Measurements from ENCODE around the gene KRTAP5-9.

DNA sequence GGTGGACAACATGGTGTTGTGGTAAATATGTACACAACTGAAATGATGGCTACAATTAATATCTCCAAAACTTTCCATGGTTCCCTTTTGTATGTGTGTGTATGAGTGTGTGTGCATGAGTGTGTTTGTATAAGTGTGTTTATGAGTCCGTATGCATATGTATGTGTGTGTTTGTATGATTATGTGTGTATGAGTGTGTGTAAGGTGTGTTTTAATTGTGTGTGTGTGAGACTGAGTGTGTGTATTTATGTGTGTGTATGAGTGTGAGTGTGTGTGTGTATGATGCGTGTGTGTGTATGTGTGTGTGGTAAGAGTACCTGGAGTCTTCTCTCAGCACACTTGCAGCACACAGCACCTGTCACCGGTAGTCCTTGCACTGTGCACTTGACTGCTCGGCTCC, 7.8 kb downstream of the KRTAP5-9 start:
- TF ChIP-seq, protein P1, sequence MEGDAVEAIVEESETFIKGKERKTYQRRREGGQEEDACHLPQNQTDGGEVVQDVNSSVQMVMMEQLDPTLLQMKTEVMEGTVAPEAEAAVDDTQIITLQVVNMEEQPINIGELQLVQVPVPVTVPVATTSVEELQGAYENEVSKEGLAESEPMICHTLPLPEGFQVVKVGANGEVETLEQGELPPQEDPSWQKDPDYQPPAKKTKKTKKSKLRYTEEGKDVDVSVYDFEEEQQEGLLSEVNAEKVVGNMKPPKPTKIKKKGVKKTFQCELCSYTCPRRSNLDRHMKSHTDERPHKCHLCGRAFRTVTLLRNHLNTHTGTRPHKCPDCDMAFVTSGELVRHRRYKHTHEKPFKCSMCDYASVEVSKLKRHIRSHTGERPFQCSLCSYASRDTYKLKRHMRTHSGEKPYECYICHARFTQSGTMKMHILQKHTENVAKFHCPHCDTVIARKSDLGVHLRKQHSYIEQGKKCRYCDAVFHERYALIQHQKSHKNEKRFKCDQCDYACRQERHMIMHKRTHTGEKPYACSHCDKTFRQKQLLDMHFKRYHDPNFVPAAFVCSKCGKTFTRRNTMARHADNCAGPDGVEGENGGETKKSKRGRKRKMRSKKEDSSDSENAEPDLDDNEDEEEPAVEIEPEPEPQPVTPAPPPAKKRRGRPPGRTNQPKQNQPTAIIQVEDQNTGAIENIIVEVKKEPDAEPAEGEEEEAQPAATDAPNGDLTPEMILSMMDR (IDR thresholded peaks at IDR 0.05; ENCODE audit: insufficient read depth, low read length, poor library complexity, severe bottlenecking), result no peak
- TF ChIP-seq EZH2phosphoT487 (conservative IDR thresholded peaks at IDR 0.05; ENCODE audit: low read length), result no peak
